ENCODE measurements around the gene C5AR1.
"Not testable (repeated sequence)": the region's sequence is repeated elsewhere in the genome, so short reads cannot be mapped to it uniquely, and the experiment has no call there.

The C5AR1 gene

GRCh38 chr19:47309608-47310007 lies at the start of gene C5AR1:
C5AR1 (plus strand) TSS chr19:47309861; CDS start chr19:47309896, 35 bp downstream.
- no peak for DNase-seq (ENCODE audit: low spot score)

DNA sequence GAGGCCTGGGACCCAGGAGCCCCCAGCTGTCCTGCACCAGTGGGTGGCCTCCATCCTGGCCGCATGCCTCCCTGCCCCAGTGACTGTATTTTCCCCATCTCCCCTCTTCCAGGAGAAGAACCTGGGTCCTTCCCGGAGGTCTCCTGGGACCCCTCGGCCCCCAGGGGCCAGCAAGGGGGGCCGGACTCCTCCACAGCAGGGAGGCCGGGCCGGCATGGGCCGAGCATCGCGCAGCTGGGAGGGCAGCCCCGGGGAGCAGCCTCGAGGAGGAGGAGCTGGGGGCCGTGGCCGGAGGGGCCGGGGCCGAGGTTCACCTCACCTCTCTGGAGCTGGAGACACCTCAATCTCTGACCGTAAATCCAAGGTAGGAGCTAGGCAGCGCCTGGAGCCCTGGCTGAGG lies 49.2 kb upstream of the C5AR1 start:
- DNase-seq (ENCODE audit: low spot score): no peak

DNA sequence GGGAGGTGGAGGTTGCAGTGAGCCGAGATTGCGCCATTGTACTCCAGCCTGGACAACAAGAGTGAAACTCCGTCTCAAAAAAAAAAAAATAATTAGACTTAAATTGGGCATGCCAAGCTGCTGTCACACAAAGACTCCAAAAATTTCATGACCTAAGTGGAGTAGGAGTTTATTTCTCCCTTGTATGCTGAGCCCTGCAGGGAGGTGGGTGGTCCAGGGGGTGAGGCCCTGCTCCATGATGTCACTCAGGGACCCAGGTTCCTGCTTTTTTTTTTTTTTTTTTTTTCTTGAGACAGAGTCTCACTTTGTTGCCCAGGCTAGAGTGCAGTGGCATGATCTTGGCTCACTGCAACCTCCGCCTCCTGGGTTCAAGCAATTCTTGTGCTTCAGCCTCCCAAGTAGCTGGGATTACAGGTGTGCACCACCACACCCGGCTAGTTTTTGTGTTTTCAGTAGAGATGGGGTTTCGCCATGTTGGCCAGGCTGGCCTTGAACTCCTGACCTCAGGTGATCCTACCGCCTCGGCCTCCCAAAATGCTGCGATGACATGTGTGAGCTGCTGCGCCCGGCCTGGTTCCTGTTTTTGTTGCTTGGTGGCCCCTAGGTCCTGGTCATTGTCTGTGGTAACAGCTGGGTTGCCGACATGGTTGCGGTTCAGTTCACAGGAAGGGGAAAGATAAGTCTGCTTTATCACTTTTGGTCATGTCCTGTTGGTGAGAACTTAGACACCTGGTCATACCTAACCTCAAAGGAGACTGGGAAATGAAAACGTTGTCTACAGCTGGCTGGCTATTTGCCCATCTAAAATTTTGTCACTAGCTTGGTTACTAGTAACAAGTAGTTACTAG lies 47.5 kb upstream of the C5AR1 start:
- DNase-seq (ENCODE audit: low spot score): not testable (repeated sequence)

- DNase-seq (ENCODE audit: low spot score): no peak
These were observed 45.0 kb upstream of the C5AR1 start for GRCh38 chr19:47264629-47265028.

- DNase-seq (ENCODE audit: low spot score): no peak
These were observed 43.2 kb upstream of the C5AR1 start for GRCh38 chr19:47266401-47266941.

GRCh38 chr19:47267350-47267759 lies 42.3 kb upstream of the C5AR1 start:
- no peak for DNase-seq (ENCODE audit: low spot score)

DNA sequence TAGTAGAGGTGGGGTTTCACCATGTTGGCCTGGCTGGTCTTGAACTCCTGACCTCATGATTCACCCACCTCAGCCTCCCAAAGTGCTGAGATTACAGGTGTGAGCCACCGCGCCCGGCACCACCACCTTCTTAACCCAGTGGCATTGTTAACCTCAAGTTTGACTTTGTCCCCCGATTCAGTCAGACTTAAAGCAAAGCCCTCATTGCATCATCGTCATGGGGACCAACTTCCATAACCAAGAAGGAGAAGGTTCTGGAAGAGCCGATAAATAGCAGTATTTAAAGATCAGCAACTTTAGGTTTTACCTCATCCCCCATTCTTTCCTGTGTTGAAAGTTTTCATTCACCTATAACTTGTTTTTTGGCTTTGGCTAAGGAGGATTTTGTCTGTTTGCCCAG lies 41.6 kb upstream of the C5AR1 start:
- DNase-seq (ENCODE audit: low spot score): no peak

GRCh38 chr19:47269596-47269995 lies 40.1 kb upstream of the C5AR1 start:
- DNase-seq (ENCODE audit: low spot score): no peak

DNA sequence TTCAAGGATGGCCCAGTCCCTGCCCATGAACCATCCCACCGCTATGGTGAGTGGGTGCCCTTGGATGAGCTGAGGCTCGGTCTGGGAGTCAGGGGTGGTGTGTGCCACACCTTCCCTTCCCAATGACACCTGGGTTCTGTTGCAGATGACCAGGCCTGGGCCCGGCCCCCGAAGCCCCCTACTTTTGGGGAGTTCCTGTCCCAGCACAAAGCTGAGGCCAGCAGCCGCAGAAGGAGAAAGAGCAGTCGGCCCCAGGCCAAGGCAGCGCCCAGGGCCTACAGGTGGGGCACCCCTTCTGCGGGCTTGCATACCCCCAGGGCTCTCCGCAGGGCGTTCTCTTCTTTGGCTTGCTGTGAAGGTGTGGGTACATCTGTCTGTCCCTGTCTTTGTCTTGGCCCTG lies 39.3 kb upstream of the C5AR1 start:
- no peak for DNase-seq (ENCODE audit: low spot score)

- DNase-seq (ENCODE audit: low spot score): no peak
These were observed 37.7 kb upstream of the C5AR1 start for GRCh38 chr19:47271949-47272348.

DNA sequence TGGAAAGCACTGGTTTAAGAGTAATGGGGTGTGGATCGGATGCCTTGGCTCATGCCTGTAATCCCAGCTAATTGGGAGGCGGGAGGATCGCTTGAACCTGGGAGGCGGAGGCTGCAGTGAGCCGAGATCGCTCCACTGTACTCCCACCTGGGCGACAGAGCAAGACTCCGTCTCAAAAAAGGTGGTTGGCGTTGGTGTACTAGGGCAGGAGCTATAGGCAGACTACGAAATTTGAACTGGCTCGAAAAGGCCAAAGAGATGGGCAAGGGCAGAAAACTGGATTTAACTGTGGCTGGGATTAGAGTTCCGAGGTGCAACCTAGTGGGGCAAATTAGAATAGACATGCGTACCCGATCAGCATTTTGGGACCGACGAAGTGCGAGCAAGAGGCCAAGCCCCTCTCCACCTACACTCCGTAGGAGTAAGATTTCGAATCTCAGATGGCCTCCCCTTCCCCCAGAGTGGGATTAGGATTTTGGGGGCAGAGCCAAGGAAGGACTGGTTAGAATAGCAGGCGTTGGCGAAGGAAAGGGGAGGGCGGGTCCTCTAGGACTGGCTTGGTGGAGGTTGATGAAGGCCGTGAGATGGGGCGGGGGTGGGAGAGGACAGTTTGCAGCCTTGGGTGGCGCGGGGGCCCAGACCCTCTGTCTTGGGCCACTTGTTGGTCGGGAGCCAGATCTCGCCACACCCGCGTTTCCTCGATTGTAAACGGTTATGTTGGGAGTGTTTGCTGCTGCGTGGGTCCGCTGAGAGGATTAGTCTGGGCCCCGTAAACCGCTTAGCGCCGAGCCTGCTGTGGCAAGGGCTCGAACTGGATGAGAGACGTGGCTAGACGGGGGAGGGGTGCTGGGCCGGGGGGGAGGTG lies 37.0 kb upstream of the C5AR1 start:
- DNase-seq (ENCODE audit: low spot score): no peak

GRCh38 chr19:47273313-47274070 lies 36.2 kb upstream of the C5AR1 start:
- DNase-seq (ENCODE audit: low spot score): peak; percentile 91

GRCh38 chr19:47274071-47274890 lies 35.4 kb upstream of the C5AR1 start, which contains the start of gene INAFM1:
INAFM1 (plus strand) TSS chr19:47274885; CDS start chr19:47274920, 35 bp downstream.
- DNase-seq (ENCODE audit: low spot score): peak; percentile 93

DNA sequence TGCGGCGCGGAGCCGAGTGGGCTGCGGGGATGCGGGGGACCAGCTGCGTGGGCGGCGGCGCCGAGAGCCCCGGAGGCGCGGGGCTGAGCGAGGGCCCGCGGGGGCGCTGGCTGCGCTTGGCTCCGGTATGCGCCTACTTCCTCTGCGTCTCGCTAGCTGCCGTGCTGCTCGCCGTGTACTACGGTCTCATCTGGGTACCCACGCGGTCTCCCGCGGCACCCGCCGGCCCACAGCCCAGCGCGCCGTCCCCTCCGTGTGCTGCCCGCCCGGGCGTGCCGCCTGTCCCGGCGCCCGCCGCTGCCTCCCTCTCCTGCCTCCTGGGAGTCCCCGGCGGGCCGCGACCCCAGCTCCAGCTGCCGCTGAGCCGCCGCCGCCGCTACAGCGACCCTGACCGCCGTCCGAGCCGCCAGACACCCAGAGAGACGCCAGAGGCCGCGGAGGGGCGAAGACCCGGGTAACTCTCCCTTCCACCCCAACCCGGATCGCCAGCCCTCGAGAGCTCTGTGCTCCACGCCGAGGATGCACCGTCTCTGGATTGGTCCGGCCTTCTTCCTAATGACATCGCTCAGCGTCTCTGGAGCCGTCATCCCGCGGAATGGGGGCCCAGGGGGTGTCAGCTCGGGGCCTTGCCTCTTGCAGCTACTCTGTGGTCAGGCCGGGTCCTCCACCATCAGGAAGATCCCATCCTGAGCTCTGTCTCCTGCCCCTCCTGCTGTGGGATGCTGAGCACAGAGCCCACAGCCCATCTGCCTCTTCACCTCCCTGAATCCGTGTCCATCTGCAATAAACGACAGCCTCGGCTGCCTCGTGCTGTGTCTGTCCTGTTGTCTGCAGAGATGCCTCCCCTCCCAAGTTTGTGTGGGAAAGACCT lies 34.5 kb upstream of the C5AR1 start:
- no peak for DNase-seq (ENCODE audit: low spot score)

DNA sequence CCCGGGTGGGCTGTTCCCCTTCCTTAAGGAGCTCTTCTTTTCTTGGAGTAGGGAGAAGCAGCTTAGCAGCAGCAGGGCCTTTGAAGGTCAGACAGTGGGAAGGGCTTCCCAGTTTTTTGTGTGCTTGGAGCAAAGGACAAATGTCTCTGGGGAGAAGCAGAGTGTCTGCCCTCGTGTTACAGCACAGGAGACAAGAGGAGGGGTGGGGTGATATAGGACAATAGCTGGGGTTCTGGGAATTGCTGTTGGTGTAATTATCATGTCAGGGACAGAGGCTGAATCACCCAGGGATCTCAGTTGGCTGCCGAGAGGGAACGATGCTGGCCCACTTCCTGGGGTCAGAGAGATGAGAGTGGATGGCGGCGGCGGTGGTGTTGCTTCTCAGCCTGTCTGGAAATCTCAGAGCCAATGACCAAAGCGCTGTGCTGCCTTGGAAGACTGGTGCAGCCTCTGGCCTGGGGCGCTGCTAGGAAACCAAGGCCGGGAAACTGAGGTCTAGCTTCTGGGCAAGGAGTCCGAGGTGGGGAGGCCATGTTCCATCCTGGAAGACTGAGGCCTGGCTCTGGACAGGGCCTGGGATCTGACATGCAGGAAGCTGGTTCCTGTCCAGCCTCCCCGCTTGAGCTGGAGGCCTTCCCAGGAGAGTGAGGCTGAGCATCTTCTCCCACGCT lies 33.7 kb upstream of the C5AR1 start:
- no peak for DNase-seq (ENCODE audit: low spot score)

DNA sequence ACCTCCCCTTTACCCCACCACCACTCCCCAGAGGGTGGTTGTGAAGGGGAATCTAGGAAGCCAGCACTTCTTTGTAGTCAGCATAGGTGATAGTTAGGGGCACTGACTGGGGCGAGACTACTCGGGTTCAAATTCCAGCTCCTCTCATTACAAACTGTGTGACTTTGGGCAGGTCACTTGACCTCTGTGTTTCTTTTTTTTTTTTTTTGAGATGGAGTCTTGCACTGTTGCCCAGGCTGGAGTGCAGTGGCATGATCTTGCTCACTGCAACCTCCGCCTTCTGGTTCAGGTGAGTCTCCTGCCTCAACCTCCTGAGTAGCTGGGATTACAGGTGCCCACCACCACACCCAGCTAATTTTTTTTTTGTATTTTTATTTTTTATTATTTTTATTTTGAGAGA lies 33.1 kb upstream of the C5AR1 start:
- DNase-seq (ENCODE audit: low spot score): not testable (repeated sequence)

DNA sequence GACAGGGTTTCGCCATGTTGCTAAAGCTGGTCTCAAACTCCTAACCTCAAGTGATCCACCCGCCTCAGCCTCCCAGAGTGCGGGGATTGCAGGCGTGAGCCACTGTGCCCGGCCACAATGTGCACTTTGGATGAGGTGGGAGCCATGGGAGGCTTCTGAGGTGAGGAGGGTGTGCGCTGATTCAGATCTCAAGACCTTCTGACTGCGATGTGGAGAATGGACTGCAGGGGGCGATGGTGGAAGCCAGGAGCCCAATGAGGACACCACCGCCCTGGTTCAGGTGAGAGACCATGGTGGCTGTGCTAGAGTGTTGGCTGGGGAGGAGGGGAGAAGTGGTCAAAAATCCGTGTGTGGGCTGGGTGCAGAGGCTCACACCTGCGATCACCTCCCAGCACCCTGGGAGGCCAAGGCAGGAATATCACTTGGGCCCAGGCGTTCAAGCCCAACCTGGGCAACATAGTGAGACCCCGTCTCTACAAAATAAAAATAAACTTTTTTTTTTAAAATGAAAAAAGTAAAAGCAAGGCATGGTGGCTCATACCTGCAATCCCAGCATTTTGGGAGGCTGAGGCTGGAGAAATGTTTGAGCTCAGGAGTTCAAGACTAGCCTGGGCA lies 29.4 kb upstream of the C5AR1 start:
- DNase-seq (ENCODE audit: low spot score): no peak

GRCh38 chr19:47283405-47284059 lies 26.1 kb upstream of the C5AR1 start:
- no peak for DNase-seq (ENCODE audit: low spot score)
